ENCODE data around the gene UBXN10. TPM values are rescaled to one million over a fixed set of nuclear protein-coding genes. Genes with fewer than 3 reads are reported as not detected.
A peak's percentile ranks its signal among the peaks of the same experiment; 100 is the strongest.

The UBXN10 gene
- total and polyA plus RNA-seq, 2 experiments from 2014 or later: 1.3 to 1.8 TPM

GRCh38 chr1:20191266-20191825 is 5.5 kb downstream of the UBXN10 start:
- H3K27ac ChIP-seq: no peak overlapping the region
- H3K9me3 ChIP-seq (ENCODE audit: low read depth): no peaks in the 10 kb centered on the region
- H3K27me3 ChIP-seq: no peaks in the 10 kb centered on the region
- TF ChIP-seq CTCF (IDR thresholded peaks at IDR 0.05; ENCODE audit: low read depth, low read length): no peak
- no peak overlapping the region for H3K4me3 ChIP-seq
- peaks cover 7% of the 10 kb centered on the region for H3K4me1 ChIP-seq (ENCODE audit: low read depth)
- no peaks in the 10 kb centered on the region for H3K36me3 ChIP-seq
- no peak for DNase-seq (ENCODE audit: low read depth in 1 of 2, low spot score in 1 of 2)

GRCh38 chr1:20192364-20192763 is 6.5 kb downstream of the UBXN10 start:
- no peak for TF ChIP-seq CTCF (IDR thresholded peaks at IDR 0.05; ENCODE audit: low read depth, low read length)
- Histone ChIP-seq H3K27ac (no peak overlapping the region), H3K4me3 (no peak overlapping the region), H3K36me3 (no peaks in the 10 kb centered on the region), H3K4me1 (ENCODE audit: low read depth) (peaks cover 7% of the 10 kb centered on the region), H3K9me3 (ENCODE audit: low read depth) (no peaks in the 10 kb centered on the region), H3K27me3 (no peaks in the 10 kb centered on the region)
- peak in 1 of 2 donors; percentile 65 for DNase-seq (ENCODE audit: low read depth in 1 of 2, low spot score in 1 of 2)

GRCh38 chr1:20192871-20193411 is 7.0 kb downstream of the UBXN10 start:
- Histone ChIP-seq H3K36me3 (no peaks in the 10 kb centered on the region), H3K9me3 (ENCODE audit: low read depth) (no peaks in the 10 kb centered on the region), H3K4me1 (ENCODE audit: low read depth) (peaks cover 7% of the 10 kb centered on the region), H3K27ac (no peak overlapping the region), H3K4me3 (no peak overlapping the region), H3K27me3 (no peaks in the 10 kb centered on the region)
- no peak for TF ChIP-seq CTCF (IDR thresholded peaks at IDR 0.05; ENCODE audit: low read depth, low read length)
- no peak for DNase-seq (ENCODE audit: low read depth in 1 of 2, low spot score in 1 of 2)

- no peak for DNase-seq (ENCODE audit: low read depth in 1 of 2, low spot score in 1 of 2)
- Histone ChIP-seq H3K27ac (no peak overlapping the region), H3K36me3 (no peaks in the 10 kb centered on the region), H3K9me3 (ENCODE audit: low read depth) (no peaks in the 10 kb centered on the region), H3K27me3 (no peaks in the 10 kb centered on the region), H3K4me1 (ENCODE audit: low read depth) (peaks cover 12% of the 10 kb centered on the region), H3K4me3 (no peak overlapping the region)
- no peak for TF ChIP-seq CTCF (IDR thresholded peaks at IDR 0.05; ENCODE audit: low read depth, low read length)
These were observed 8.3 kb downstream of the UBXN10 start for GRCh38 chr1:20194224-20194623.

GRCh38 chr1:20194757-20195461 is 9.0 kb downstream of the UBXN10 start:
- DNase-seq (ENCODE audit: low read depth in 1 of 2, low spot score in 1 of 2): peak; percentile 67 to 84

More at GRCh38 chr1:20194757-20195461, 9.0 kb downstream of the UBXN10 start:
- Histone ChIP-seq H3K4me3 (no peak overlapping the region), H3K36me3 (no peaks in the 10 kb centered on the region), H3K9me3 (ENCODE audit: low read depth) (no peaks in the 10 kb centered on the region), H3K4me1 (ENCODE audit: low read depth) (peaks cover 15% of the 10 kb centered on the region), H3K27ac (peak overlapping the region; percentile 14), H3K27me3 (no peaks in the 10 kb centered on the region)
- peak; percentile 97 for TF ChIP-seq CTCF (IDR thresholded peaks at IDR 0.05; ENCODE audit: low read depth, low read length)

Measured in cardiac muscle cell (in vitro differentiated cells and primary cell).